B cell (primary cell): ENCODE results near the gene HSPB6.

Experiments
- EZH2 ChIP-seq: IDR thresholded peaks from 2 replicates; pipeline ENCODE4 v1.6.1; 2012; ENCODE audit warnings: borderline replicate concordance, low read depth, mild to moderate bottlenecking, moderate library complexity, low read length; ENCODE audit not compliant: insufficient read depth, poor library complexity, severe bottlenecking
- TF ChIP-seq, protein P1 (sequence below): fragments of 200-600 bp; IDR thresholded peaks from one replicate; pipeline ENCODE4 v1.8.0; 2022; ENCODE audit warnings: antibody characterized with exemption, mild to moderate bottlenecking

DNA sequence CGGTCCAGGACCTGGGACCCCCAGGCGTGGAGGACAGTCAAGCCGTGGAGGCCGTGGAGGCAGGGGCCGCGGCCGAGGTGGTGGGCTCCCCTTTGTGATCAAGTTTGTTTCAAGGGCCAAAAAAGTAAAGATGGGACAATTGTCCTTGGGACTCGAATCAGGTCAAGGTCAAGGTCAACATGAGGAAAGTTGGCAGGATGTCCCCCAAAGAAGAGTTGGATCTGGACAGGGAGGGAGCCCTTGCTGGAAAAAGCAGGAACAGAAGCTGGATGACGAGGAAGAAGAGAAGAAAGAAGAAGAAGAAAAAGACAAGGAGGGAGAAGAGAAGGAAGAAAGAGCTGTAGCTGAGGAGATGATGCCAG, 36.7 kb downstream of the HSPB6 start:
- TF ChIP-seq, protein P1, sequence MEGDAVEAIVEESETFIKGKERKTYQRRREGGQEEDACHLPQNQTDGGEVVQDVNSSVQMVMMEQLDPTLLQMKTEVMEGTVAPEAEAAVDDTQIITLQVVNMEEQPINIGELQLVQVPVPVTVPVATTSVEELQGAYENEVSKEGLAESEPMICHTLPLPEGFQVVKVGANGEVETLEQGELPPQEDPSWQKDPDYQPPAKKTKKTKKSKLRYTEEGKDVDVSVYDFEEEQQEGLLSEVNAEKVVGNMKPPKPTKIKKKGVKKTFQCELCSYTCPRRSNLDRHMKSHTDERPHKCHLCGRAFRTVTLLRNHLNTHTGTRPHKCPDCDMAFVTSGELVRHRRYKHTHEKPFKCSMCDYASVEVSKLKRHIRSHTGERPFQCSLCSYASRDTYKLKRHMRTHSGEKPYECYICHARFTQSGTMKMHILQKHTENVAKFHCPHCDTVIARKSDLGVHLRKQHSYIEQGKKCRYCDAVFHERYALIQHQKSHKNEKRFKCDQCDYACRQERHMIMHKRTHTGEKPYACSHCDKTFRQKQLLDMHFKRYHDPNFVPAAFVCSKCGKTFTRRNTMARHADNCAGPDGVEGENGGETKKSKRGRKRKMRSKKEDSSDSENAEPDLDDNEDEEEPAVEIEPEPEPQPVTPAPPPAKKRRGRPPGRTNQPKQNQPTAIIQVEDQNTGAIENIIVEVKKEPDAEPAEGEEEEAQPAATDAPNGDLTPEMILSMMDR, result no peak
- no peak for TF ChIP-seq EZH2
